Cardiac muscle cell (in vitro differentiated cells and primary cell): ENCODE measurements around the gene EXOC6. TPM values are rescaled to one million over a fixed set of nuclear protein-coding genes. Genes with fewer than 3 reads are reported as not detected.

ENCODE experiments used
- DNase-seq, 2 donors: peaks; one replicate each; pipeline versions ENCODE4 v3.0.0 to v3.0.0-alpha.2; 2010 to 2017; ENCODE audit warnings: low read depth in 1 of 2, low spot score in 1 of 2
- H3K27ac ChIP-seq: fragments of 200-600 bp; sonication (generic); 2 replicates; pipeline ENCODE4 v1.5.1; 2016
- H3K27me3 ChIP-seq: fragments of 200-600 bp; sonication (generic); 2 replicates; pipeline ENCODE4 v1.6.0; 2016; ENCODE audit warnings: control low read depth
- H3K36me3 ChIP-seq: fragments of 200-600 bp; sonication (generic); 2 replicates; pipeline ENCODE4 v1.5.1; 2016; ENCODE audit warnings: control low read depth
- H3K4me1 ChIP-seq: fragments of 200-600 bp; sonication (generic); 2 replicates; pipeline ENCODE4 v1.8.1; 2017; ENCODE audit warnings: low read depth, mild to moderate bottlenecking, mixed run types
- H3K4me3 ChIP-seq: fragments of 200-600 bp; sonication (generic); 2 replicates; pipeline ENCODE4 v1.5.1; 2016; ENCODE audit warnings: mild to moderate bottlenecking
- H3K9me3 ChIP-seq: fragments of 200-600 bp; sonication (generic); 2 replicates; pipeline ENCODE4 v1.5.1; 2017; ENCODE audit warnings: low read depth, mild to moderate bottlenecking, control low read depth
- polyA plus RNA-seq: library from polyadenylated mRNA; unstranded; fragments of >200 nt; fragmentation: Nextera tagmentation; extraction: Ambion mirVana; gene quantifications from 2 replicates; pipeline ENCODE4 v1.2.1, GENCODE V29; 2016
- total RNA-seq: library from RNA; depleted of rRNA; stranded (reverse); fragments of >200 nt; gene quantifications from 2 replicates; pipeline ENCODE4 v1.2.3, GENCODE V29; 2016
- TF ChIP-seq, protein P1 (sequence below): IDR thresholded peaks from 2 replicates; pipeline ENCODE4 v1.5.1; 2012; ENCODE audit warnings: low read depth, mild to moderate bottlenecking, low read length

EXOC6 gene
- total and polyA plus RNA-seq, 2 experiments from 2014 or later, result 5.7 to 6.3 TPM

GRCh38 chr10:92999191-92999590, 150.9 kb downstream of the EXOC6 start:
- Histone ChIP-seq H3K36me3 (no peaks in the 10 kb centered on the region), H3K4me3 (no peak overlapping the region), H3K27ac (no peak overlapping the region), H3K9me3 (no peaks in the 10 kb centered on the region), H3K4me1 (peaks cover 11% of the 10 kb centered on the region), H3K27me3 (no peaks in the 10 kb centered on the region)
- no peak for DNase-seq
- TF ChIP-seq, protein P1, sequence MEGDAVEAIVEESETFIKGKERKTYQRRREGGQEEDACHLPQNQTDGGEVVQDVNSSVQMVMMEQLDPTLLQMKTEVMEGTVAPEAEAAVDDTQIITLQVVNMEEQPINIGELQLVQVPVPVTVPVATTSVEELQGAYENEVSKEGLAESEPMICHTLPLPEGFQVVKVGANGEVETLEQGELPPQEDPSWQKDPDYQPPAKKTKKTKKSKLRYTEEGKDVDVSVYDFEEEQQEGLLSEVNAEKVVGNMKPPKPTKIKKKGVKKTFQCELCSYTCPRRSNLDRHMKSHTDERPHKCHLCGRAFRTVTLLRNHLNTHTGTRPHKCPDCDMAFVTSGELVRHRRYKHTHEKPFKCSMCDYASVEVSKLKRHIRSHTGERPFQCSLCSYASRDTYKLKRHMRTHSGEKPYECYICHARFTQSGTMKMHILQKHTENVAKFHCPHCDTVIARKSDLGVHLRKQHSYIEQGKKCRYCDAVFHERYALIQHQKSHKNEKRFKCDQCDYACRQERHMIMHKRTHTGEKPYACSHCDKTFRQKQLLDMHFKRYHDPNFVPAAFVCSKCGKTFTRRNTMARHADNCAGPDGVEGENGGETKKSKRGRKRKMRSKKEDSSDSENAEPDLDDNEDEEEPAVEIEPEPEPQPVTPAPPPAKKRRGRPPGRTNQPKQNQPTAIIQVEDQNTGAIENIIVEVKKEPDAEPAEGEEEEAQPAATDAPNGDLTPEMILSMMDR, result no peak

- TF ChIP-seq, protein P1, result peak; percentile 74
- Histone ChIP-seq H3K27me3 (no peaks in the 10 kb centered on the region), H3K9me3 (no peaks in the 10 kb centered on the region), H3K4me3 (no peak overlapping the region), H3K36me3 (no peaks in the 10 kb centered on the region), H3K4me1 (no peaks in the 10 kb centered on the region), H3K27ac (no peak overlapping the region)
- peak; percentile 48 to 71 for DNase-seq
These were observed 158.2 kb downstream of the EXOC6 start for GRCh38 chr10:93006435-93007039.

DNA sequence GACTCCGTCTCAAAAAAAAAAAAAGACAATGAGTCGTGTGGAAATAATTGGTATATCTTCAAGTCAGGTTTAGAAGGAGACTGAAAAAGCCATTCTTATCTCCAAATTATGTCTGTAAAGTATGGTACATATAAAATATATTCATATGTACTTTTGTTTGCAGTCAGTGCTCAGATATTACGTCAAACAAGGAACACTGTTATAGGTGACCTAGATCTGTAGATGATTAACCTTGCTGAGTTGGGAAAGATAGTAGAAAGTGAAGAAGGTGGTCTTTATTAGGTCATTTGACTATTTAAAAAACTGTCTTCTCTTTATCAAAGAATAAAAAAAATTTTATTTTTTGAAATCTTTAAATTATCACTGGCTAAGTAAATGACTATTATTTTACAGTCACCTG, 167.4 kb downstream of the EXOC6 start:
- no peaks in the 10 kb centered on the region for H3K36me3 ChIP-seq
- TF ChIP-seq, protein P1, result no peak
- no peak overlapping the region for H3K4me3 ChIP-seq
- DNase-seq, result no peak
- no peaks in the 10 kb centered on the region for H3K9me3 ChIP-seq
- H3K27me3 ChIP-seq, result no peaks in the 10 kb centered on the region
- H3K27ac ChIP-seq, result no peak overlapping the region
- no peaks in the 10 kb centered on the region for H3K4me1 ChIP-seq

GRCh38 chr10:93023013-93023650, 174.8 kb downstream of the EXOC6 start:
- Histone ChIP-seq H3K27ac (no peak overlapping the region), H3K9me3 (no peaks in the 10 kb centered on the region), H3K4me3 (no peak overlapping the region), H3K27me3 (no peaks in the 10 kb centered on the region), H3K36me3 (no peaks in the 10 kb centered on the region), H3K4me1 (peaks cover 10% of the 10 kb centered on the region)
- DNase-seq, result no peak
- TF ChIP-seq, protein P1, result no peak

- Histone ChIP-seq H3K27me3 (no peaks in the 10 kb centered on the region), H3K4me3 (no peak overlapping the region), H3K4me1 (peaks cover 17% of the 10 kb centered on the region), H3K36me3 (no peaks in the 10 kb centered on the region), H3K27ac (no peak overlapping the region), H3K9me3 (no peaks in the 10 kb centered on the region)
- no peak for DNase-seq
- TF ChIP-seq, protein P1, result no peak
These were observed 177.8 kb downstream of the EXOC6 start for GRCh38 chr10:93026072-93026471.
